H1 (cell line): ENCODE data around the gene CLMP. TPM values are rescaled to one million over a fixed set of nuclear protein-coding genes. Genes with fewer than 3 reads are reported as not detected.

ENCODE experiments used
- CTCF ChIA-PET: fragments of 300-600 bp; sonication (Branson Sonifier 250); formaldehyde crosslinking; loops from one replicate; lab custom pipeline; 2021; ENCODE audit not compliant: partially characterized antibody; lab: Charles Lee
- POLR2A ChIA-PET: fragments of 300-600 bp; sonication (Branson Sonifier 250); formaldehyde crosslinking; loops from one replicate; lab custom pipeline; 2021; ENCODE audit warnings: inconsistent platforms; ENCODE audit not compliant: partially characterized antibody; lab: Charles Lee
- DNase-seq, 2 experiments: peaks; one replicate each; pipeline versions ENCODE4 v3.0.0 to v3.0.0-alpha.2; 2010 to 2022; ENCODE audit warnings: low spot score in 2 of 2, low read depth in 1 of 2, mixed read lengths in 1 of 2
- FAIRE-seq: peaks from 2 replicates; lab custom pipeline; 2011; peaks lifted over from hg19 to GRCh38; lab: Jason Lieb, UNC
- H2AFZ ChIP-seq: 2 replicates; pipeline ENCODE4 v1.8.1; 2012; ENCODE audit warnings: low read length, inconsistent platforms
- H2AK5ac ChIP-seq: 2 replicates; pipeline ENCODE4 v1.6.1; 2013; ENCODE audit warnings: low read depth, low read length
- H2BK120ac ChIP-seq: replicated peaks from 2 replicates; pipeline ENCODE3; 2013; ENCODE audit warnings: low read depth, low read length, inconsistent platforms
- H2BK12ac ChIP-seq: 2 replicates; pipeline ENCODE4 v1.6.1; 2013; ENCODE audit warnings: low read depth, low read length
- H2BK15ac ChIP-seq: 2 replicates; pipeline ENCODE4 v1.6.1; 2013; ENCODE audit warnings: low read length
- H2BK20ac ChIP-seq: 2 replicates; pipeline ENCODE4 v1.6.1; 2013; ENCODE audit warnings: low read length
- H2BK5ac ChIP-seq: 2 replicates; pipeline ENCODE4 v1.6.1; 2013; ENCODE audit warnings: low read depth, low read length
- H3K14ac ChIP-seq: 2 replicates; pipeline ENCODE4 v1.6.1; 2013; ENCODE audit warnings: inconsistent platforms; ENCODE audit not compliant: insufficient read length
- H3K18ac ChIP-seq: 2 replicates; pipeline ENCODE4 v1.6.1; 2013; ENCODE audit warnings: low read length; ENCODE audit errors: extremely low read depth
- H3K23ac ChIP-seq: 2 replicates; pipeline ENCODE4 v1.6.1; 2013; ENCODE audit warnings: inconsistent platforms; ENCODE audit not compliant: insufficient read length
- H3K23me2 ChIP-seq: 2 replicates; pipeline ENCODE4 v1.6.1; 2013; ENCODE audit warnings: low read depth, low read length
- H3K27ac ChIP-seq: 2 replicates; pipeline ENCODE4 v1.6.1; 2011; ENCODE audit warnings: low read depth, low read length, inconsistent platforms
- H3K27me3 ChIP-seq, 4 experiments: replicated peaks in 1 of 4; 1 replicate in 1 of 4; 2 replicates in 3 of 4; pipeline versions ENCODE4 v1.6.1 to v1.8.1; 2011 to 2013; ENCODE audit warnings: low read length in 3 of 4, mild to moderate bottlenecking in 3 of 4, inconsistent platforms in 2 of 4, mixed read lengths in 2 of 4, moderate library complexity in 1 of 4; ENCODE audit not compliant: control insufficient read depth in 3 of 4, insufficient read depth in 3 of 4; ENCODE audit errors: extremely low read depth in 1 of 4
- H3K36me3 ChIP-seq, 4 experiments: 2 replicates each; pipeline versions ENCODE4 v1.6.1 to v1.8.1; 2011 to 2013; ENCODE audit warnings: mild to moderate bottlenecking in 4 of 4, low read length in 3 of 4, moderate library complexity in 2 of 4, control low read depth in 1 of 4, inconsistent platforms in 1 of 4; ENCODE audit not compliant: insufficient read depth in 4 of 4, control insufficient read depth in 2 of 4
- H3K4ac ChIP-seq: replicated peaks from 2 replicates; pipeline ENCODE3; 2013; ENCODE audit warnings: low read length, low read depth, mixed read lengths, inconsistent platforms; ENCODE audit not compliant: insufficient read length
- H3K4me1 ChIP-seq, 4 experiments: replicated peaks in 1 of 4; 1 replicate in 1 of 4; 2 replicates in 3 of 4; pipeline versions ENCODE4 v1.6.1 to v1.8.1; 2011 to 2013; ENCODE audit warnings: low read length in 3 of 4, inconsistent platforms in 2 of 4, mixed read lengths in 1 of 4; ENCODE audit not compliant: insufficient read depth in 4 of 4, control insufficient read depth in 3 of 4
- H3K4me2 ChIP-seq, 2 experiments: 2 replicates each; pipeline versions ENCODE4 v1.6.1 to v1.8.1; 2011 to 2013; ENCODE audit warnings: low read depth in 2 of 2, low read length in 2 of 2, control low read depth in 1 of 2, inconsistent platforms in 1 of 2, mild to moderate bottlenecking in 1 of 2; ENCODE audit not compliant: insufficient read depth in 1 of 2
- H3K4me3 ChIP-seq, 4 experiments: fragments of 200-600, 300-600 bp in 1 of 4; sonication (generic), shearing (Covaris generic), sonication (Bioruptor Twin) in 1 of 4; 2 replicates each; pipeline versions ENCODE4 v1.5.1 to v1.8.1; 2011 to 2016; ENCODE audit warnings: low read length in 4 of 4, low read depth in 3 of 4, control low read depth in 2 of 4, inconsistent platforms in 2 of 4, mild to moderate bottlenecking in 2 of 4, mixed read lengths in 1 of 4, moderate library complexity in 1 of 4; ENCODE audit not compliant: insufficient read depth in 2 of 4; ENCODE audit errors: extremely low read depth in 1 of 4
- H3K56ac ChIP-seq: replicated peaks from 2 replicates; pipeline ENCODE3; 2013; ENCODE audit warnings: low read depth, mild to moderate bottlenecking, mixed read lengths, low read length, inconsistent platforms; ENCODE audit not compliant: insufficient read length
- H3K79me1 ChIP-seq: 2 replicates; pipeline ENCODE4 v1.6.1; 2013; ENCODE audit warnings: low read depth, low read length, control low read depth
- H3K79me2 ChIP-seq, 2 experiments: 2 replicates each; pipeline versions ENCODE4 v1.6.1 to v1.8.1; 2012 to 2013; ENCODE audit warnings: low read length in 2 of 2, mild to moderate bottlenecking in 2 of 2, inconsistent platforms in 1 of 2; ENCODE audit not compliant: insufficient read depth in 2 of 2, control insufficient read depth in 1 of 2
- H3K9ac ChIP-seq, 4 experiments: replicated peaks in 1 of 4; 1 replicate in 1 of 4; 2 replicates in 3 of 4; pipeline versions ENCODE4 v1.6.1 to v1.8.1; 2011 to 2013; ENCODE audit warnings: low read depth in 3 of 4, low read length in 3 of 4, control low read depth in 2 of 4, mild to moderate bottlenecking in 2 of 4, moderate library complexity in 2 of 4, inconsistent platforms in 1 of 4; ENCODE audit errors: extremely low read depth in 1 of 4
- H3K9me3 ChIP-seq, 2 experiments: 2 replicates each; pipeline versions ENCODE4 v1.6.1 to v1.8.1; 2012 to 2013; ENCODE audit warnings: mild to moderate bottlenecking in 2 of 2, moderate library complexity in 2 of 2, control low read depth in 1 of 2, inconsistent platforms in 1 of 2, low read depth in 1 of 2, low read length in 1 of 2, mixed read lengths in 1 of 2; ENCODE audit not compliant: insufficient read depth in 2 of 2
- H4K20me1 ChIP-seq, 2 experiments: replicated peaks in 1 of 2; 2 replicates each; pipeline versions ENCODE3 to v1.8.1; 2011 to 2013; ENCODE audit warnings: inconsistent platforms in 2 of 2, low read length in 2 of 2, mild to moderate bottlenecking in 1 of 2; ENCODE audit not compliant: insufficient read depth in 2 of 2, control insufficient read depth in 1 of 2
- H4K5ac ChIP-seq: 2 replicates; pipeline ENCODE4 v1.6.1; 2013; ENCODE audit warnings: low read length, low read depth, mixed read lengths, inconsistent platforms; ENCODE audit not compliant: insufficient read length
- H4K8ac ChIP-seq: 2 replicates; pipeline ENCODE4 v1.8.0; 2013; ENCODE audit warnings: mild to moderate bottlenecking, moderate library complexity, low read length, inconsistent platforms; ENCODE audit not compliant: insufficient read depth; ENCODE audit errors: extremely low read depth
- H4K91ac ChIP-seq: replicated peaks from 2 replicates; pipeline ENCODE3; 2013; ENCODE audit warnings: low read length, mixed read lengths, inconsistent platforms; ENCODE audit not compliant: insufficient read length
- BACH1 ChIP-seq: IDR thresholded peaks from 2 replicates; pipeline ENCODE4 v1.6.1; 2012; ENCODE audit warnings: low read length, improper control_type of control experiment
- GTF2F1 ChIP-seq: IDR thresholded peaks from 2 replicates; pipeline ENCODE4 v1.6.1; 2012; ENCODE audit warnings: low read depth, low read length, improper control_type of control experiment, borderline replicate concordance
- POU5F1 ChIP-seq: IDR thresholded peaks from 2 replicates; pipeline ENCODE4 v1.6.1; 2011; ENCODE audit warnings: low read depth, mild to moderate bottlenecking, low read length, moderate library complexity
- RFX5 ChIP-seq: IDR thresholded peaks from 2 replicates; pipeline ENCODE4 v1.6.1; 2011; ENCODE audit warnings: low read depth, low read length, improper control_type of control experiment, borderline replicate concordance
- WGBS, 2 experiments: shearing (Covaris generic) in 1 of 2; methylation state at CpG; one replicate each; pipeline versions ENCODE4 v1.1.6 to v1.1.7; 2013 to 2015; ENCODE audit warnings: low lambda C conversion rate in 2 of 2, mixed read lengths in 2 of 2, inconsistent platforms in 1 of 2, low coverage in 1 of 2, missing lambda C conversion rate in 1 of 2; ENCODE audit not compliant: insufficient replicate concordance in 2 of 2, insufficient coverage in 1 of 2, insufficient read length in 1 of 2; ENCODE audit errors: extremely low coverage in 1 of 2, missing lambda C conversion rate in 1 of 2; 5-methylcytosine and 5-hydroxymethylcytosine counted together
- polyA plus RNA-seq, 7 experiments: library from polyadenylated mRNA; depleted of rRNA in 3 of 7; stranded (reverse) in 5 of 7; unstranded in 2 of 7; fragments of >200 nt in 5 of 7; fragments of 200-250 nt in 2 of 7; gene quantifications; 1 replicate in 5 of 7; 2 replicates in 1 of 7; 4 replicates in 1 of 7; pipeline versions ENCODE4 v1.2.1 to v1.2.3, GENCODE V29; 2011 to 2013; ENCODE audit warnings: missing spikeins in 2 of 7, mixed read lengths in 2 of 7
- total RNA-seq: library from RNA; stranded (reverse); fragmentation: NEBNext Ultra II Directional; extraction: Animal tissue kit (Norgen Biotek cat#: 25700); gene quantifications from 2 replicates; pipeline ENCODE4 v1.2.1, GENCODE V29; 2021

Gene CLMP
- total and polyA plus RNA-seq, 2 of the 8 experiments (the other 6 are each of a cell fraction or from before 2014, with no cell fraction given): 9.9 to 24.1 TPM

DNA sequence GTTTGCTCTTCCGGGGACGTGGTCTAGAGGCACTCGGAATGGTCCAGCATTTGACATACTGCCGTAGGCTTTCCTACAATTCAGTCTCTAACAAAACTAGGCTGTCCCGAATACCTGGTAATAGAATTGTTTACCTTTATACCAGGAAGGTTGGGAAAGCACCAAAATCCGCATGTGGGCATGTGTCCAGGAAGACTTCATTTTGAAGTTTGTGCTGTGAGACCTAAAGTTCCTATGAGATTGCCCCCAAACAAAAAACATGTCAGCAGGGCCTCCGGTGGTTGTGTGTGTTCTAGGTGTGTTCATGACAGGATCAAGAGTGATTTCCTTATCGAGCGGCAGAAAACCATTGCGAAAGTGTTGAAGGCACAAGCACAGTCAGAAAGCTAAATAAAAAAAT is 159.2 kb downstream of the CLMP start:
- POLR2A ChIA-PET: interaction anchor here (2.3 kb wide), 1 partner anchor 17 kb away, joined by 8 read pairs; no protein-coding TSS in a partner anchor
- H3K27me3 ChIP-seq: no peaks in the 10 kb centered on the region
- no peak for FAIRE-seq

More for the DNA sequence above, 159.2 kb downstream of the CLMP start:
- Histone ChIP-seq H2AK5ac (no peak overlapping the region), H2BK5ac (no peak overlapping the region), H2BK12ac (no peak overlapping the region), H4K20me1 (no peaks in the 10 kb centered on the region), H3K23ac (no peak overlapping the region), H4K8ac (no peak overlapping the region), H3K79me2 (no peaks in the 10 kb centered on the region), H3K4me1 (no peaks in the 10 kb centered on the region), H2BK120ac (no peak overlapping the region), H3K9me3 (no peaks in the 10 kb centered on the region), H3K27ac (no peak overlapping the region), H2BK20ac (no peak overlapping the region), H4K5ac (no peak overlapping the region), H3K18ac (no peak overlapping the region), H2BK15ac (no peak overlapping the region), H3K56ac (no peak overlapping the region), H4K91ac (no peak overlapping the region), H3K9ac (no peak overlapping the region), H3K14ac (no peak overlapping the region), H3K4ac (no peak overlapping the region), H3K79me1 (no peaks in the 10 kb centered on the region), H3K4me2 (no peak overlapping the region), H3K36me3 (no peaks in the 10 kb centered on the region), H3K23me2 (no peaks in the 10 kb centered on the region), H2AFZ (no peak overlapping the region), H3K4me3 (no peak overlapping the region)
- CTCF ChIA-PET: interaction anchor here (0.6 to 7.4 kb wide), 3 partner anchors 11 to 401 kb away, joined by 3 to 42 read pairs (median 3); no protein-coding TSS in a partner anchor
- 89% methylated on average over 10 of the region's 10 CpGs; no CpG with 5 or more reads in 1 of the 2 experiments for WGBS, 2 experiments
- no peak for DNase-seq
- TF ChIP-seq BACH1: no peak
- no peak for TF ChIP-seq GTF2F1
- TF ChIP-seq POU5F1: no peak
- TF ChIP-seq RFX5: no peak
